NCI-H460 (cell line): Measurements from ENCODE around the gene PAIP2. TPM values are rescaled to one million over a fixed set of nuclear protein-coding genes. Genes with fewer than 3 reads are reported as not detected.
"Not testable (repeated sequence)": the region's sequence is repeated elsewhere in the genome, so short reads cannot be mapped to it uniquely, and the experiment has no call there.

Experiments
- DNase-seq: peaks from one replicate; pipeline ENCODE4 v3.0.0-alpha.2; 2016; ENCODE audit warnings: low read depth; ENCODE audit errors: extremely low read depth
- total RNA-seq: library from RNA; depleted of rRNA; stranded (reverse); fragments of >200 nt; shearing (Covaris generic); gene quantifications from 2 replicates; pipeline ENCODE4 v1.2.3, GENCODE V29; 2014

PAIP2 gene
- total RNA-seq, 1 experiment from 2014 or later: 120 TPM

DNA sequence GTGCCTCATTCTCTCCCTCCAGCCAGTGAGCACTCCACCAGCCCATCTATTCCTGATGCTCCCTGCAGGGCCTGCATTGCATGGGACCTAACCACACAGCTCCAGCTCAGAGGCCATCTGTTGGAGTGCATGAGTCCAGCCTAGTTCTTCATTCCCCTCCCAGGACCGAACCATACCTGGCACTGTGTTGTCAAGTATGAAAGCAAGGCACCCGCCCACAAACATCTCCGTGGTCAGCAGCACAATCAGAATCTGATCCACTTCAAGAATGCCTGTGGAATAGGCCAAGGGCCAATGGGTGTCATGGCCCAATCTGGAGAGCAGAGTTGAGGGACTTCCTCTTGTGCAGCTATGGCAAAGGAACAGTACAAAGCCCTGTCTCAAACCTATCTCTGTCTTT, 35.6 kb downstream of the PAIP2 start:
- DNase-seq: no peak

DNA sequence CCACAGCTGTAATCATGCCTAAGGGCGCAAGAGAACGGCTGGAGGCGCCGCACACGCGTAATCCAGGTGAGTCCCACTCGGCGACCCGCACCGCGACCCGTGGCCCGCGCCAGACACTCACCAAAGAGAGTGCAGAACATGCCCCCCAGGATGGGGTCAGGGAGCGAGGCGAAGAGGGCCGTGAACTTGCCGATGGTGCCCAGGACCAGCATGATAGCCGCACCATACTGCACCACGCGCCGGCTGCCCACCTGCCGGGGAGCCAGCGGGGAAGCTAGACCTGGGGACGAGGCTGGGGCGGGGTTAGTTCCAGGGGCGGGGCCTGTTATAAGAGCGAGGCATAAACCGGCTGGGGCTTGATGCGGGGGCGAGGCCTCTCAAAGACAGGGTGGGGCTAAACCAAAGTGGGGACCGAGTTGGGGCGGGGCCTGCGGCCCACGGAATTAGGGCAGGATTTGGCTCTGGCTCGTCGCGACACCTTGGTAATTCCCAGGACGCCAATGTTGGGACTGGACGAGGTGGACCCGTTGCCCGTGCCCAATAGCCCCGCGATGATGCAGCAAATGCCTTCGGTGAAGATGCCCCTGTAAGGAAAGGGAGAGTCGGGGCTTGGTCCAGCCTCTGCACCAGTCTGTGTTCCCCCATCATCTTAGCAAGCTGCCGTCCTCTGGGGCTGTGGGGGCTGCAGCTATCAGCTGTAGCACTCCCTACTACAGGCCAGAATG, 36.6 kb downstream of the PAIP2 start:
- no peak for DNase-seq

GRCh38 chr5:139378941-139379361, 37.3 kb downstream of the PAIP2 start:
- DNase-seq: no peak

GRCh38 chr5:139379626-139380449, 38.2 kb downstream of the PAIP2 start:
- no peak for DNase-seq

DNA sequence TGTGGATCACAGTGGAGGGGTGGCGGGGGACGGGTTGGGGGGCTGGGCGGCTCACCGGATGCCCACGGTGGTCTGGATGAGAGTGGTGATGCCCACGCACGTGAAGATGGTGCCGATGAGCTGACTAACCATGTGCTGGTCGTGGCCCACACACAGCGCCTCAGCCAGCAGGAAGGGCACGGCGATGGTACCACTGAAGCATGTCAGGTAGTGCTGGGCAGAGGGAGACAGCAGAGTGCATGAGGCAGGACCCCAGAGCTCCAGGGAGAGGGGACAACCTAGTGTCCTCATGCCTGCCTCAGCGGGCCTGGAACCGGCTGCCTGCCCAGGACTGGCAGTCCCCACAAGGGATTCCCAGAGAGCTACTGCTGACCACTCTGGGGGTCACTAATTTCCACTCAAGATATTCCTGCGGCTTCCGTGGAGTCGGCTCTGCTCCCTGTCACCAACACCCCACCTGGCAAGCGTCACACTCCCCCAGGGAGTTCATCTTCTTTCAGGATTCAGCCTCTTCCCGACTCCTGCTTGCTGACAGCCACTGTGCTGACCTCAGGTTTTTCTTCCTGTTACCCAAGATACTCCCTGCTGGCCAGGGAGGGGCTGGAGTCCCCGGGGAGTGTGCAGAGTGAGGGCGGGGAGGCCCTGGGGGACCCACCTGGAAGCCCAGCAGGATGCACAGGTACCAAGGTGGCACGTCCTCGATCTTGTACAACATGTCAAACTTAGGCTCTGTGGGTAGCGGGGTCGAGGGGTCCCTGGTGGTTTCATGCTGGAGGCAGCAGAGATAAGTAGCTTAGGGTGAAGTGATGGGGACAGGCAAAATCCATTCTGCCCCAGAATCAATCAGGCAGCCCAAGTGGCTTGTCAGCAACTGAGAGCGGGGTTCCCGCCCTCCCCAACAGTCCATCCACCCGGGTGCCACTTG, 40.4 kb downstream of the PAIP2 start:
- DNase-seq: no peak

DNA sequence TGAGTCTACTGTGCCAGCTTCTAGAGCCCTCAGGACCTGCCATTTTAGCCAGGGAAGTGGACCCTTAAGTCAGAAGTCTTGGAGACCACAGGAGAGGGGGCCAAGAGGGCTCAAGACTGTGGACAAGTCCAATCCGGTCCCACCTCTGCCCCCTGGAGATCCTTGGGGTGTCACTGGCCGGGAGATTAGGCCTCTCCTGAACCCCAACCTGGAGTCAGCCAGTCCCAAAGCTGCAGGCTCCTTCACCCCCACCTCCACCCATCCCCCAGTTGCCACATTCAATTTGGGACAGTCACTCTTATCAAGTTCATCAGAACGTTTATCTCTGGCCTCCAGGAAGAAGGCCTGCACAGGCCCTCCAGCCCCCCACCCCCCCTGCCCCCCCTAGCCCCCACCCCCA, 41.2 kb downstream of the PAIP2 start:
- no peak for DNase-seq

- no peak for DNase-seq
Measured at GRCh38 chr5:139383275-139383992, 41.8 kb downstream of the PAIP2 start, which contains the start of gene SLC23A1. Gene SLC23A1 (minus strand): TSS chr5:139383297. CDS start chr5:139383253, 44 bp downstream.

DNA sequence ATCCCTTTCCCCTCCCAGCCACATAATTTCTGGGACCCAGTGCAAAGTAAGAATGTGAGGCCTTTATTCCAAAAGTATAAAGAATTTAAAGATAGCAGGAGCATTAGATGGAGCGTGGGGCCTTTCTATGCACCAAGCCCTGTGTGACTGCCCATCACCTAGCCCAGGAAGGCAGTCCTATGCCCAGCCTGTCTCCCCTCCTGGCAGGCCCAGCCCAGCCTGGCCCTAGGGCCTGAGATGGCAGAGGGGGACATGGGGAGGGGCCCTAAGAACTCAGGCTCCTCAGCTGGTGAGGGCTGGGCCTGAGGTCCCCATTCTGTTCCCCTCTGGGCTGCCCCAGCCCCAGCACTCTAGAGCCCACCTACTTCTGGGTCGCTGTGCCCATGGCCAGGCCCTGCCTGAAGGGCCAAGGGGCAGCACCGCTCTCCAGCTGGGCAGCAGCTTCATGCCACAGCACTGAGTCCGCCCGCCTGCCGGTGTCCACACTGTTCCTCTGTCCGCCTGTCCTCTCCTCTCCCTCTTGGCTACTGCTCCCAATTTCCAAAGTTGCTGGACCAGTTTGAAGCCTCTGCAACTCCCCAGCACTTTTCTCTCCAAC, 42.4 kb downstream of the PAIP2 start:
- DNase-seq: no peak

DNA sequence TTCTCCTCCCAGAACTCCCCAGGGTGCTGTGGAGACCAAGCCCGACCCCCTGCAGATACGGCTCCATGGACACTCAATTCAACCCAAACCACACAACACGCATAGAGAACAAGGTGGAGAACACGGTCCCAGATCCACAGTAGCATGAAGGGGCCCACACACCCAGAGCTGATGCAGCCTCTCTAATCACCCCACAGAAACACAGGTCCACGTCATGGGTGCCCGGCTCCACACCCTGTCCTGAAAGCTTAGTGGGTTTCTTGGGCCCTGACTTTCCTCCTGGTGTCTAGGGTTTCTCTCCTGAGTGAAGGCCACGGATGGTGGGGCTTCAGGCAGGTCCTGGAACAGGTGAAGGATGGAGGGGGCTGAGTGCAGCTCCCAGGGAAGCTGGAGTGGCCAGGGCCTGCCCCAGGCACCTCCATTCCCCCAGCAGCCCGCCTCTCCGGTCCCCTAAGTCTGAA, 43.0 kb downstream of the PAIP2 start:
- DNase-seq: no peak

DNA sequence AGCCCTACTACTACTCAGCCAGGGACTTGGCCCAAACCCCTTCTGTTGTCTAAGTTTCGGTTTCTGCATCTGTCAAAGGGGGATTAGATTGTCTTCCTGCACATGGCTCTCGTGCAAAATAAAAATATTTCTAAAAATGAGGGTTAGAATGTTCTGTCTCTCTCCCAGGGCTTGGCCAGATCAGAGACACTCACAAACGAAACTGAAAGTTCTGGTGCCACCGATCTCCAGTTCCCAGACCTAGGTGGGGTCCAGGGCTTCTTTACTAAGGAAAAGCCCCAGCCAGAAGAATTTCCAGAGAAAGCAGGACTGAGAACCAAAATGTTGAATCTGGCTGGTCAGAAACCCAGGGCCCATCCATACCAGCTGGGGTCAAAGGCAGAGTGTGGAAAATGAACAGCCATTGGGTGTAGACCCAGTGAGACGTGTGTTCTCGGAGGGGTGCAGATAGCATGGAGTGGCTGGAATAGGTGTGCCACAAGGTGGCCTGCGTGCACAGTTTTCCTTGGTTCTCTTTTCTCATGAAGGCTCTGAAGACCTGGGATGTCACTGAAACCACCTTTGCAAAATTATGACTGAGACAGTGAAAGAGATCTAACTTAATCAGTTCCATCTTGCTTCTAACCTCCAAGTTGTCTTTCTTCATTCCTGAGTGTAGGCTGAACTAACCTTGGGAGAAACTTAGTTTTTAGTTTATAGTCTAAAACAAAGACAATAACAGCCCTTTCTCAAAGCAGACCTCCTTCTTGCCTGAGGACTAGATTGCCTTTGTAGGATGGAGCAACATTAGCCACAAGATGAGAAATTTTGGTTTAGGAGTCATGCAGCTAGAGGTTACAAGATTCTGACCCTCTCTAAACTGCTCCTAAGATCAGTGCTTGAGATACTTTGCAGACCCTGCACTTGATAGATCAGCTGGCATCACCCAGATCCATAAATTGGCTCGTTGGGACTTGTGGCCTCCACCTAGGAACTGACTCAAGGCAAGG, 43.7 kb downstream of the PAIP2 start:
- DNase-seq: no peak

DNA sequence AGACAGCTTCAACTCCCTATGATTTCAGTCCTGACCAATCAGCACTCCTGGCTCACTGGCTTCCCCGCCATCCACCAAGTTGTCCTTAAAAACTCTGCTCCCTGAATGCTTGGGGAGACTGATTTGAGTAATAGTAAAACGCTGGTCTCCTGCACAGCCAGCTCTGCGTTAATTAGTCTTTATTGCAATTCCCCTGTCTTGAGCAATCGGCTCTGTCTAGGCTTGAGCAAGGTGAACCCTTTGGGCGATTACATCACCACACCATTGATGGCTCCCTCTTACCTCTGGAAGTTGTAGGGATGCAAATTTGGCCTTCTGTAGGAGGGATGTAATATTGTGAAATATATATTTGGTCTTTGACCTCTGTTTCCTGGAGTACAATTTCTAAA, 44.4 kb downstream of the PAIP2 start:
- DNase-seq: no peak

- not testable (repeated sequence) for DNase-seq
Measured at GRCh38 chr5:139386956-139387355, 45.3 kb downstream of the PAIP2 start.

DNA sequence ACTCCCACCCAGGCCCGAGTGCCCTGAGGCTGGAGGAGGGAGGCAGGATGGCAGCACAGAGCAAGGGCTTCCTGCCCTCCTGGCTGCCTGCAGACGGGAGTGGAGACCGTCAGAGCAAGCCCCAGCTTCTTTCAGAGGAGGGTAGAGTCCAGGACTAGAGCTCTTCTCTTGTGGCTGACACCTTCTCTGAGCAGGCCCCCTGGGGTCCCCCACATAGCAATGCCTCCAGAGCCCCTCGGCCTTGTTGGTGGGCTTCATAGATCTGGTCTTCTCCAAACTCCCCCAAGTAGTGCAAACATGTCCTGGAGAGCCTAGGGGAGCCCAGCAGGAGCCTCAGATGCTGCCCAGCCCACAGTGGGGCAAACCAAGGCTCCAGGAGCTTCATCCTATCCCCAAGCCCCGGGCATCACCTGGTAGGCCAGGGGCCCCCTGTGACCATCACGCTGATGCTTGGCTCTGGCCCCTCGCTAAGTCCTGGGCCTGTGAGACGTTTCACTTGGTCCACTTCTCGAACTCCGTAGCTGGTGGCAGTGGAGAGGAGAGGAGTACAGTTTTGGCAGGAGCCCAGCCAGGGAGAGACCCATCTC, 46.0 kb downstream of the PAIP2 start:
- no peak for DNase-seq

GRCh38 chr5:139388198-139388821, 46.7 kb downstream of the PAIP2 start:
- DNase-seq: no peak

GRCh38 chr5:139389701-139390638, 48.3 kb downstream of the PAIP2 start, which contains the start of gene MZB1:
Gene MZB1 (minus strand): TSS chr5:139389913. CDS start chr5:139389856, 57 bp downstream.
- DNase-seq: no peak
